Right ventricle myocardium inferior (tissue), 1 donor: ENCODE measurements around the gene ANKRD44. TPM values are rescaled to one million over a fixed set of nuclear protein-coding genes. Genes with fewer than 3 reads are reported as not detected.
"Not testable (repeated sequence)": the region's sequence is repeated elsewhere in the genome, so short reads cannot be mapped to it uniquely, and the experiment has no call there.

ENCODE experiments used
- ATAC-seq: fragments of 200-7000 bp; cut with Tn5 transposase; one replicate; pipeline ENCODE4 v1.9.1; 2020; ENCODE audit warnings: mild to moderate bottlenecking, moderate library complexity
- DNase-seq: peaks from one replicate; pipeline ENCODE4 v3.0.0; 2021; ENCODE audit errors: missing footprints
- intact Hi-C: fragments of 100-400 bp; cut with DNase I; formaldehyde crosslinking; loops from one replicate; pipeline ENCODE4 v1.11.0; 2022
- total RNA-seq: library from RNA; stranded (reverse); fragmentation: NEBNext Ultra II Directional; extraction: Animal tissue kit (Norgen Biotek cat#: 25700); gene quantifications from one replicate; pipeline ENCODE4 v1.2.1, GENCODE V29; 2021
- donor health status: DM: no; HTN: yes; CAD: no; lungs with severe emphysema.

The ANKRD44 gene
- total RNA-seq, 1 donor from 2014 or later: 10.5 TPM

DNA sequence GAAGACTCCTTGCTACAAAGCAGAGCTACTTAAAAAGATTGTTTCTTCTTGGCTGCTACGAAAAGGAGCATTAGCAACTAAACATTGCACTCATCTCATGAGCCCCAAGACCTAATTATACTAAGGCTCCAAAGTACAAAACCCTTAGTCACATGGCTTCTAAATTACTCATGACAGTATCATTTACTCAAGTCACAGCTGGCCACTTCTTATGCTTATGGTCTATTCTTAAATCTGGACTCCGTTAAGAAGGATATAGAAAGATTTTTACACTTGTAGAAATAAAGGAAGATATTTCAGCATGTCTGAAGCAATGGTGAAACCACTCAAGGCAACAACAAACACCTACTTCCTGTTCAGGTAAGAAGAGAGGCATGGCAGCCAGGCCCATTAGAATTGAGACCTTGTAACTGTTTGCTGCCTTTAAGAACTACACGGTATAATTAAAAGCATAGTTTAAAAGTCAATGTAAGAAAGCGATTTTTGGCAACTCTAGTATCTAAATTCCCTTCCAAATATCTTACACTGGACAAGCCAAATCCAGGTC, 12.7 kb downstream of the ANKRD44 start:
- DNase-seq (no peak), ATAC-seq (no peak)
- intact Hi-C loops: no loop called here

DNA sequence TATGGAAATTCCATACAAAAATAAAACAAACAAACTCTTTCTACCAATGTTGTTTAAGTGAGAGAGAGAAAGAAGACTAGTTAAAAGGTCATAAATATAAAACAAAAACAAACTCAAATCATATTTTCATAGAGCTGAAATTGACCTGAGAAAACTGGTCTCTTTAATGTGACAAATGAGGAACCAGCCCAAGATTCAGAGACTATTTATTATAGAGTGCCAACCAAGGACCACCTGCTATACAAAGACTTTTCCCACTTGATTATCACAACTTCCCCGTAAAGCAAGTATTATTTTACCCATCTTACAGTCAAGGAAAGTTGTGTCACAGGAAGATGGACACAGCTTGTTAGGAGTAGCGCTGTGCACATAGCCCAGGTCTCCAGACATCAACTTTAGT, 13.3 kb downstream of the ANKRD44 start:
- DNase-seq: no peak
- intact Hi-C loops: no loop called here
- ATAC-seq: no peak

DNA sequence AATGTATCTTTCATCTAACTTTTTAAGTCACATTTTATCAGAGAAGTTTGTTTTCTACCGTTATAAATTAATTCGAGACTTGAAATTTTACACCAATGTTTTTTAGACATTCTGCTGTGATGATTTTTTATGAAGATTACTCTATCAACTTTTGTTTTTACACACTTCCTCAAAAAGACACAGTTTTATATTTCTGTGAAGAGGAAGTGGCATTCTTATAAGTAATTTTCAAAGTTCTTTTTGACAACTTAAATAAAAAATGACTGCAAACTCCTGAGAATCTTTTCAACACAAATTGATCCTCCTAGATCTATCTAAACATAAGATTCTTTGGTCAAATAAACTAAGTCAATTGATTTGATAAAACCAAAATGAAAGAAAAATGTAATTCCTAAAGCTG, 13.7 kb downstream of the ANKRD44 start:
- DNase-seq (no peak), ATAC-seq (no peak)
- intact Hi-C loops: no loop called here

DNA sequence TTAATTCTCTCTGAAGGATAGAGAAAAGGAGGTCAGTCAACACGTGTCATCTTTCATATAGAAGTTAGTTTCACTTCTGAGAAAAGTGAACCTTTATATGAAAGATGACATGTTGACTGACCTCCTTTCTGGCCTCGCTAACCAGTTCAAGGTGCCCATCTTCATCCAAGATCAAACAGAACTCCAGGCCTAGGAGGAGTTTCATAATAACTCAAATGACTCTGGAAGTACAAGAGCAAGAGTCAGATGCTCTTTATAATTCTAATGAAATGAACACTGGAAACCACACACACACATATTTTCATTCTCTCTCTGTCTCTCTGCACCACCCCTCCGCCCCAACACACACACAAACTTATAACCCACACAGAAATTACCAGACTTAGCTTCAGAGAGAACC, 16.3 kb downstream of the ANKRD44 start:
- DNase-seq (no peak), ATAC-seq (no peak)
- intact Hi-C loops: no loop called here

DNA sequence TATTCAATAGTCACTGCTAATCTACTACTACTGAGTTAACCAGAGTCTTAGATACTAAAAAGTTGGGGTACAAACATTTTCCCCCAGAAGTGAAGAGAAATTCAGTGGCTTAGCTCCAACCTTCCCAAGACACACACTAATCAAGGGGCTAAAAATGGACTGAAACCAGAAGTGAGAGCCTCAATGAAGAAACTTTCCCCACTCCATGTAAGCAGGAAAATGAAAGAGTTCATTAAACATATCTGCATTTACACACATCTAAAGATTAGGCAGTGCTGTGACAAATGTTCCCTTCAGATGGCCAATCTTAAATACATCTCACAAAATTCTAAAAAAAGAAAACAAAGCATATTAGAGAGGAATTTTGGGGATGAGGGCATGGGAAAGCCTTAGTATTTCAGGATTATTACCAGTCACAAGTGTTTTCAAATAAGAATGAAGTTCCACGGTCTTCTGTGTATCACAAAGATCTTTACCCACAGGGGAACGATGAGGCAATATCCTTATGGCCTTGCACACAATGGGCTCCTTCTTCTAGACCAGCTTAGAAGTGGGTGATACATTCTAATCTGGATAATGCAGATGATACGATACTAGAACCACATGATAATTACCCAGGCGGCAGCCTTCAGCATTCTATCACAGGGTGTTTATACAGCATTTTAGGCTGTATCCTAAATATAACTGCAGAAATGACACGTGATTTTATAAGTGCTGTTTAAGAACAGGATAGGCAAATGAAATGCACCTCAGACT, 17.1 kb downstream of the ANKRD44 start:
- ATAC-seq: peak; percentile 81
- intact Hi-C loops: no loop called here
- DNase-seq: no peak

DNA sequence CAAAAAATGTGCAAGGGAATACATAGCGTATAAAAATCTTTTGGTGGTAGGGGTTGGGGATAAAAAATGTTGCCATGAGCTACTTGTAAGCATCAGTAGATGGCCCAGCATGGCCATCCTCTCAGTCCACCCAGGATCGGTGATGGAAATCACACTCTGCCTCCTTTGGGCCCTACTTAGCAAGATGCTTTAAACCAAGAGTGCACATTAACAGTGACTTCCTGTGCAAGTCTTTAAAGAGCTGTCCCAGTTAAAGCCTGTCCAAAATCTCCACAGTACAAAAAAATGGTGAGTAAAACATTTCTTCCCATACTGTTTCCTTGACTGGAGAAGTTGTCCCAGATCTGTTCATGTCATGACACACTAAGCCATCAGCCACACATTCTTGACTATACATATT, 18.0 kb downstream of the ANKRD44 start:
- intact Hi-C loops: no loop called here
- no peak for ATAC-seq
- no peak for DNase-seq

DNA sequence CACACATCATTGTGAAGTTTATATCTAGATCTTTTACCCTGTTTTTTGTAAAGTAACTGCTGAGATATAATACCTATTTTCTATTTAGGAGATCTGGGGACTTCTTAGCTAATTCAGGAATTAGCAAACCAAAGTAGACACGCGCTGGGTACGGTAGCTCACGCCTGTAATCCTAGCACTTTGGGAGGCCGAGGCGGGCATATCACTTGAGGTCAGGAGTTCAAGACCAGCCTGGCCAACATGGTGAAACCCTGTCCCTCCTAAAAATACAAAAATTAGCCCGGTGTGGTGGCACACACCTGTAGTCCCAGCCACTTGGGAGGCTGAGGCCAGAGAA, 23.0 kb downstream of the ANKRD44 start:
- peak; percentile 13 for ATAC-seq
- DNase-seq, intact Hi-C loops: not testable (repeated sequence)

DNA sequence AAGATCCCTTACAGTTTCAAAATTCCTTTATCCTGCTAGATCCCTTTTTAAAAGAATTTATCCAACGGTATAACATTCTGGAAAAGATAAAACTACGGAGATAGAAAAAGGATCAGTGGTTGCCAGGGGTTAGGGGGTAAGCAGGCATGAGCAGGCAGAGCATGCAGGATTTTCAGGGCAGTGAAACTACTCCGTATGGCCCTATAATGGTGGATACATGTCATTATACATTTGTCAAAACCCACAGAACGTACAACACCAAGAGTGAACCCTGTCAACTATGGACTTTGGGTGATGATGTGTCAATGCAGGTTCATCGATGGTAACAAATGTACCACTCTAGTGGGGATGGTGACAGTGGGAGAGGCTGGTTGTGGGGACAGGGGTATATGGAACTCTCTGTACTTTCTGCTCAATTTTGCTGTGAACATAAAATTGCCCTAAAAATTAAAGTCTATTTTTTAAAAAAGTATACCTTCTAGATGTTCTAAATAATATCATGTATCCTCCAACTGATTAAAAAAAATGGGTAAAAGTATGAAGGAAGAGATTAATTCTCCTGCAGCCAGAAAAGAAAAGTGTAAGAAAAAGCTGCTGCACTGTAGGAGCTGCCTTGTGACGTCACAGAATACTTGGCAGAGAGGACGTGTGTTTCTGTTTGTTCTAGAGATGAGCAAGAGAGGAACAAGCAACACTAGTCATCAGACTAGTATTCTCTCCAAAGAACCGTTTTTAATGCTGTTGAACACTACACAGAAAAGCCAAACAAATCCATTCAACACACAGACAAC, 23.6 kb downstream of the ANKRD44 start:
- intact Hi-C loops: no loop called here
- DNase-seq (no peak), ATAC-seq (peak; percentile 82)

DNA sequence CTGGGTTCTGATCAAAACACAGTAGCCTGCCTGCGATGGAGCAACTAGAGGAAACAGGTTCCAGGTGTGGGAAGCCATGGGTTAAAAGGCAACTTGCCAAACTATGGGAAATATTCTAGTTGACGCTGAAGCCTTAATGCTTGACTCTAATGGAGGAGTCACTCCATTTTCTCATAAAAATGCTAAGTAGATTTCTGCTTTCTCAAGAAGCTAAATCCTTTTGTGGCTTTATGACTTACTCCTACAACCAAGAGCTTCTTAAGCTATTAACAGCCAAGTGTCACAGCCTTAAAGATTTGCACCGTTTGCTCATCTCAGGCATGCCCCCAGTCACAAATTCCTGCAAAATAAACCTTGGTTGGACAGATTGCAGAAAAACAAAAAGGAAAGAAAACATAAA, 25.2 kb downstream of the ANKRD44 start:
- ATAC-seq (no peak), DNase-seq (no peak)
- intact Hi-C loops: no loop called here

DNA sequence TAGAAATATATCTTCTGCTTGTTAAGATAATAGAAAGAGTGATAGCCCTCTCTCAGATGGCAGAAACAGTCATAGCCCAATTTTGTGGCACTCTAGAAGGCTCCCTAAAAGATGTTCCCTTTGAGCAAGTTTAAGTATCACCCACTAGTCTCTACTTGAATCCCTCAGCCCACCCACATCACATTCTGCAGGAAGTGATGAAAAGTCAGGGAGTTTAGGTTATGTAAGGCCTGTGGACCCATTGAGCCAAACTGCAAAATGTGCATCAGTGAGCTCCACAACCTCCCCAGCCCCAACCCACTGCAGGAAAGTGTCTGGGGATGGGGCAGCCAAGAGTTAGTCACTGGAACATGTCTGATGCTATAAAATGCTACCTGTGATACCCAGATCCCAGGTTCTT, 25.6 kb downstream of the ANKRD44 start:
- ATAC-seq (no peak), DNase-seq (no peak)
- intact Hi-C loops: no loop called here

DNA sequence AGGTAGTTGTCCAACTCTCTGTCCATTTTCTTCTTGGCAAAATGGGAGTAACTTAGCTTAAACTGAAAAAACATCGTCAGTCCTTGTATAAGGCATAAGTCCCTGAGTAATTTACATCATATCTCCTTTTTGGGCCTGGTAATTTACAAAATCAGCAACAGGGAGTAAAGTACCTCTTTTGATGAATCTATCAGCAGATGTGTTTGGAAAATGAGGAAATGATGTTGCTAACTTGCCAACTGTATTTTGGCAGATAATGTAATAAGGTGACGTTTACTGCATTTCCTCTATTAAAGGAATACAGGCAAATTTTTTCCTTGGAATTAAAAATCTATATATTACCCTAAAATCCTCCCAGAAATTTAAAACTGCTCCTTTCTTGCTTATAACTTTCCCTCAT, 29.2 kb downstream of the ANKRD44 start:
- no peak for ATAC-seq
- DNase-seq: no peak
- intact Hi-C loops: no loop called here

DNA sequence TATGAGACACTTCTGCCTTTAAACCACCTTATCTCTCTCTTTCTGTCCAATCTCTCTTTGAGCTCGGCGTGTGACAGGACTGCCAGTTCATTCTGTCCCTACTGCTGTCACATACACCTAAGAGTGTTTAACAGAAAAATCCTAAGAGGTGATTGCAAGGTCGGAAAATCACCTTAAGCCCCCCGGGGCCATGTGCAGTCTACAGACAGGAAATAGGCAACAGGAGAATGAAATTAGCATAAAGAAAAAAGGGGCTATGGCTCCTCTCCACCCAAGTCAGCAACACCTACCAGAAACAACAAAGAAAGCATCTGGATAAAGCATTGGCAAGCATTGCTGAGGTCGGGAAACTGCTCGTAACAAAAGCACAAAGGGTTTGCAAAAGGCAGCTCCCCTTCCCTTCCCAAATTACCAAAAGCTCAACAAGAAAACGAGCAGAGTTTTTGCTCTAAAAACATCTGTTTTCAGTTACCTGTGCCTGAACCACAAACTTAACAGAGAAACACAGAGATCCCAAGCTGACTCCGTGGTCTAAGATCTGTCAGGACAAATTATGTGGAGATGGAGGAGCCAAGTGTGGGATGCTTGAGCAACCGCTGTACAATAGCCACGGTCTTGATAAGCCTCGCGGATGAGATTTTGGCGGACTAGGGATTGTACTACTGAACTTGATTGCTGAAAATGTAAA, 30.4 kb downstream of the ANKRD44 start:
- intact Hi-C loops: no loop called here
- ATAC-seq: peak; percentile 32
- DNase-seq: no peak

DNA sequence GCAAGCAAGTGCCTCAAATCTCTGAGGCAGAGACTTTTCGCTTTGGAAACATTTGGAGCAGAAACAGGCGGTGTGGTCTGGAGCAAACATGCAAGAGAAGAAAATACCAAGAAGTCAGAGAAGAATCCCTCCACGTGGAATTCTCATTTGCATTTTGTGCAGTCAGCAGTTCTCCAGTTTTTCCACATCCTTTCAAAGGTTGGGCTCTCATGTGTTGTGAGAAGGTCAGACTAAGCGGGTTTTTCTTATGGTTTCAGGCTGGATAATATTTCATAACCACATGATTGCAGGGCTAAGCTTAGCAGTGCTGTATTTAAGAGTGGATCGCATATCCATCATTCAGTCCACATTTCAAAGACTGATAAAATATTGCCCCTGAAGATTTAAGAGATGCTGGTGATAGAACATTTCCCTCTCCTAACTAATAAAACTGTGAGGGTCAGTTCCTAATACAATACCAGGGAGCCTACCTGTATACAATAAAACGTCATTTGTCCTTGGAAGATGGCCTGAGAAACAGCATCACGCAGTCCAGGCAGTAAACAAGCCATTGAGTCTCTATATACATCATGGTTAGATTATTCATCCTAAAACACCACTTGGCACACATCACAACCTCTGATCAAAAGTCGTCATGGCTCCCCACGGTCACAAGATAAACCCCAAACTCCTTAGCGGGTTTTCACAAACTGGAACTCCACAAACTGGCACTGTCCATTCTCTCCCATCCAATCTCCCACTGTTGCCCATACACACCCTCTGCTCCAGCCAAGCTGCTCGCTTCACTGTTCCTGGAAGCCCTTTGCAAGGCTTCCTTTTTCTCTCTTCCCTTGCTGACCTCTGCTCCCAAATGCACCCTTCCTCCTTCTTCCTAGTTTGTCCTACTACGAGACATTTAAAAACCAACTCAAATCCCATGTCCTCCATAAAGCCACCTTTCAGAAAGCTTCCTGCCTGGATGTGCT, 31.5 kb downstream of the ANKRD44 start:
- no peak for DNase-seq
- intact Hi-C loops: no loop called here
- ATAC-seq: no peak

DNA sequence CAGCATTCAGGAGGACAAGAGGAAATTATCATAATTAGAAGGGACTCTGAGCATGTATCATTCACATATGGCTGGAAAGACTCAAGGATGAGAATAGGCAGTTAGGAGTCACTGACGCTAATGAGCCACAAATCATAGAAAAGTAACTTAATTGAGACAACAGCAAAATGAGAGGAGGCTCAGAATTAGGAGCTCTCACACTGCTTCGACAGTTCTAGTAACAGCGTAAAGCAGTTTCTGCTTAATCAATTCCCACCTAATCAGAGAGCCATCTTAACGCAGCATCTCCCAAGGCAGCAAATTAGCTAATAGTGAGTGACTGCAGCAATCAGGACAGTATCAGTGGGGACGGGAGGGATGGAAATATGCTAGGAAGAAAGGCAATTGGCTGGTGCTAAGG, 32.8 kb downstream of the ANKRD44 start:
- DNase-seq (no peak), ATAC-seq (no peak)
- intact Hi-C loops: no loop called here

DNA sequence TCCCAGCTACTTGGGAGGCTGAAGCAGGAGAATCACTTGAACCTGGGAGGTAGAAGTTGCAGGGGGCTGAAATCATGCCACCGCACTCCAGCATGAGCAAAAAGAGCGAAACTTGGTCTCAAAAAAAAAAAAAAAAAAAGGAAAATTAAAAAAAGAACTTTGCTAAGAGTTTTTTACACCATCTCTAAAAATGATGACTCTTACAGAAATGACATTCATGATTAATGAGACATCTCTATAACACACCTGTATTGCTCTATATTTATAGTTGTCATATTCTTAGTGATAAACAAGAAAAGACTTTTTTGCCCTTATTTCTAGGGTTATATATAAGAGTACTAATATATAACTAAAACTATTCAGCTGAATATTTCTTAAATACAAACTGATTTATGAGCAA, 34.4 kb downstream of the ANKRD44 start:
- no peak for ATAC-seq
- intact Hi-C loops: no loop called here
- no peak for DNase-seq

DNA sequence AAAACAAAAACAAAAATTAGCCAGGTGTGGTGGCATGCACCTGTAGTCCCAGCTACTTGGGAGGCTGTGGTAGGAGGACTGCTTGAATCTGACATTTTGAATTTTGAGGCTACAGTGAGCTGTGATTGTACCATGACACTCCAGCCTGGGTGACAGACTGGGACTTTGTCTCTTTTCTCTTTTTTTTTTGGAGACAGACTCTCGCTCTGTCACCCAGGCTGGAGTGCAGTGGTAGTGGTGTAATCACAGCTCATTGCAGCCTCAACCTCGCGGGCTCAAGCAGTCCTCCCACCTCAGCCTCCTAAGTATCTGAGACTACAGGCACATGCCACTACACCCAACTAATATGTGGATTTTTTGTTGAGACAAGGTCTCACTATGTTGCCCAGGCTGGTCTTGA, 35.6 kb downstream of the ANKRD44 start:
- intact Hi-C loops: no loop called here
- ATAC-seq (no peak), DNase-seq (no peak)

DNA sequence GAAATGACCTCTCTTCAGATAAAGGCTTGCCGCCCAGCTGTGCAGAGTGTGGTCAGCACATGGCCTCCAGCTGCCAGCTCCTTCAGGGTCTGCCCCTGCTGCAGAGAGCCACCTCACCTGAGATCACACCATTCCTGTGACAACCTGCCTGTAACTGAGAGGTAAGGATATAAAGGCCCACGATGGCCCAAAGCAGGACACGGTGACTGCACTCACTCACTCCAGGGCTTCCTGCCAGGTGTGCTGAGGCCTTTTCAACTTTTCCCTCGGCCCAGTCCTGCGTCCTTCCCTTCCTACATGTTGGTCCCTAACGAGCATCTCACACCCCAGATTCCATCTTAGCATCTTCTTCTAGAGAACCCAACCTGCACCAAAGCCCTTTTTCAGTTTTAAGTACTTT, 36.2 kb downstream of the ANKRD44 start:
- ATAC-seq: no peak

DNA sequence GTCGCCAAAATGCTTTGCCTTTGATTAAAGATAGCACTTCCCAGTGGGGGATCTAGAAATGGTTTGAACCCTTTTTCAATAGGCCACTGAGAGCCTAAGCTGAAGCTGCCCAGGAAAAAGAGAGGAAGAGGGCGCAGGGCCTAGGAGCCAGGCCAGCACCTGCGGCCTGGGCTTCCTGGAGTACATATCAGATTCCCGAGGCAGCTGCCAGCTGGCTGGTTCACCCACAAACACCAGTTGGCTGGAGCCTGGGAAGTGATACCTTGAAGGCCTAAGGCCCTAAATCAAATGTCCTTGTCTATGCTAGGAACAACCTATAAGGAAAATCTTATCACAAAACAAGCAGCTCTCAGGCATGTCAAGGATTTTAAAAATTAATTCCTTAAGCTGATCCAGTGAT, 37.1 kb downstream of the ANKRD44 start:
- DNase-seq: no peak
- intact Hi-C loops: no loop called here
- no peak for ATAC-seq

More for the DNA sequence above, 36.2 kb downstream of the ANKRD44 start:
- intact Hi-C loops: no loop called here
- DNase-seq: no peak

DNA sequence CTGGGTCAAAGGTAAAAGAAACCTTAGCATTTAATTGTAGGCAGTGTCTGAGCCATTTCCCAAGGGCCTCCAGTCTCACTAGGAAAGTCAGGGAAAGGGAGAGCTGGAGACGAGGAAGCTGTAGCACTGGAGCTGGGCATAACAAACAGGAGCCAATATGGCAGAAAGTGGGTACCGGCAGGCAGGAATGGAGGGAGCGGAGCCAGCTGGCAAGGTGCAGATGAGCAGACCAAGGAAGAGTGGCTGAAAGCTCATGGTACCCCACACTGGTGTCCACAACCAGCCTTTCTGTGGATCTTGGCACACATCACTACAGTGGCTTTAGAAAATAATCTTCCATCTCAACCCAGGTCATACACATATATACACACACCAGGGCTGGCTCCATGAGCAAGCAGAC, 40.0 kb downstream of the ANKRD44 start:
- DNase-seq (no peak), ATAC-seq (no peak)
- intact Hi-C loops: no loop called here
